B cell (primary cell): ENCODE data around the gene CUL4B. TPM values are rescaled to one million over a fixed set of nuclear protein-coding genes. Genes with fewer than 3 reads are reported as not detected.
A peak's percentile ranks its signal among the peaks of the same experiment; 100 is the strongest.

Experiments used
- ATAC-seq: fragments of 200-7000 bp; cut with Tn5 transposase; one replicate; pipeline ENCODE4 v1.10.0; 2021; ENCODE audit warnings: low read depth, mild to moderate bottlenecking, moderate number of reproducible peaks, moderate library complexity
- CTCF ChIA-PET: fragments of 350-600 bp; sonication (Branson Sonifier 250); formaldehyde crosslinking; loops from one replicate; lab custom pipeline; 2021; ENCODE audit warnings: antibody characterized with exemption, inconsistent platforms; lab: Charles Lee
- POLR2A ChIA-PET: fragments of 350-600 bp; sonication (Branson Sonifier 250); formaldehyde crosslinking; loops from one replicate; lab custom pipeline; 2021; ENCODE audit warnings: antibody characterized with exemption; lab: Charles Lee
- DNase-seq: peaks from one replicate; pipeline ENCODE4 v3.0.0; 2013
- H2AFZ ChIP-seq: 2 replicates; pipeline ENCODE4 v1.6.1; 2012; ENCODE audit warnings: mild to moderate bottlenecking, low read depth, low read length; ENCODE audit not compliant: insufficient read depth, poor library complexity, severe bottlenecking
- H3K27ac ChIP-seq, 2 donors: 1 replicate in 1 of 2; 2 replicates in 1 of 2; pipeline ENCODE4 v1.5.1; 2012 to 2013; ENCODE audit warnings: low read length in 2 of 2, mild to moderate bottlenecking in 2 of 2, moderate library complexity in 1 of 2
- H3K27me3 ChIP-seq, 4 experiments: fragments of 200-600 bp in 1 of 4; sonication (generic) in 1 of 4; replicated peaks in 1 of 4; 1 replicate in 2 of 4; 2 replicates in 2 of 4; pipeline versions ENCODE4 v1.6.1 to v1.7.0; 2013 to 2016; ENCODE audit warnings: low read length in 3 of 4, mild to moderate bottlenecking in 2 of 4, mixed read lengths in 1 of 4, moderate library complexity in 1 of 4; ENCODE audit not compliant: insufficient read depth in 4 of 4, control insufficient read depth in 3 of 4; ENCODE audit errors: control extremely low read depth in 1 of 4
- H3K36me3 ChIP-seq, 2 experiments: replicated peaks in 1 of 2; 1 replicate in 1 of 2; 2 replicates in 1 of 2; pipeline versions ENCODE4 v1.6.1 to v1.7.1; 2013; ENCODE audit warnings: low read length in 1 of 2; ENCODE audit not compliant: insufficient read depth in 2 of 2, control insufficient read depth in 1 of 2; ENCODE audit errors: control extremely low read depth in 1 of 2, extremely low read depth in 1 of 2
- H3K4me1 ChIP-seq, 2 donors: fragments of 200-600 bp in 1 of 2; sonication (generic) in 1 of 2; 1 replicate in 1 of 2; 2 replicates in 1 of 2; pipeline versions ENCODE4 v1.5.1 to v1.6.1; 2013 to 2017; ENCODE audit warnings: low read length in 2 of 2; ENCODE audit not compliant: control insufficient read depth in 2 of 2, insufficient read depth in 2 of 2
- H3K4me2 ChIP-seq: replicated peaks from 2 replicates; pipeline ENCODE3; 2012; ENCODE audit warnings: mild to moderate bottlenecking, low read depth, low read length; ENCODE audit not compliant: poor library complexity, severe bottlenecking
- H3K4me3 ChIP-seq, 5 experiments: fragments of 200-600 bp in 1 of 5; sonication (generic) in 1 of 5; 1 replicate in 3 of 5; 2 replicates in 2 of 5; pipeline versions ENCODE4 v1.5.1 to v1.7.0; 2011 to 2016; ENCODE audit warnings: low read length in 4 of 5, mild to moderate bottlenecking in 4 of 5, low read depth in 2 of 5, control low read depth in 1 of 5, moderate library complexity in 1 of 5; ENCODE audit not compliant: insufficient read depth in 1 of 5; ENCODE audit errors: control extremely low read depth in 1 of 5, extremely low read depth in 1 of 5
- H3K79me2 ChIP-seq: fragments of 200-600 bp; sonication (generic); one replicate; pipeline ENCODE4 v1.6.0; 2016; ENCODE audit warnings: low read length; ENCODE audit not compliant: control insufficient read depth, insufficient read depth
- H3K9ac ChIP-seq: fragments of 200-600 bp; sonication (generic); 2 replicates; pipeline ENCODE4 v1.6.1; 2017; ENCODE audit warnings: mild to moderate bottlenecking, low read length, moderate library complexity
- H3K9me3 ChIP-seq, 3 donors: one replicate each; pipeline versions ENCODE4 v1.6.1 to v1.7.1; 2013; ENCODE audit warnings: low read length in 2 of 3; ENCODE audit not compliant: control insufficient read depth in 2 of 3, insufficient read depth in 1 of 3; ENCODE audit errors: control extremely low read depth in 1 of 3
- H4K20me1 ChIP-seq: 2 replicates; pipeline ENCODE4 v1.6.0; 2012; ENCODE audit warnings: mild to moderate bottlenecking, low read length; ENCODE audit not compliant: insufficient read depth, control insufficient read depth, poor library complexity, severe bottlenecking
- H3K27ac Mint-ChIP-seq: one replicate; pipeline ENCODE4 v1.8.0; 2021; ENCODE audit warnings: mixed read lengths
- H3K27me3 Mint-ChIP-seq: one replicate; pipeline ENCODE4 v1.8.0; 2021; ENCODE audit warnings: mixed read lengths
- H3K4me1 Mint-ChIP-seq: one replicate; pipeline ENCODE4 v1.8.0; 2021; ENCODE audit warnings: mixed read lengths
- H3K4me3 Mint-ChIP-seq: one replicate; pipeline ENCODE4 v1.8.0; 2021; ENCODE audit warnings: mixed read lengths
- H3K9me3 Mint-ChIP-seq: one replicate; pipeline ENCODE4 v1.8.0; 2022; ENCODE audit warnings: mixed read lengths; ENCODE audit not compliant: insufficient read depth
- CTCF ChIP-seq: fragments of 200-600 bp; IDR thresholded peaks from one replicate; pipeline ENCODE4 v1.8.0; 2022; ENCODE audit warnings: antibody characterized with exemption, mild to moderate bottlenecking
- EZH2 ChIP-seq: IDR thresholded peaks from 2 replicates; pipeline ENCODE4 v1.6.1; 2012; ENCODE audit warnings: borderline replicate concordance, low read depth, mild to moderate bottlenecking, moderate library complexity, low read length; ENCODE audit not compliant: insufficient read depth, poor library complexity, severe bottlenecking
- WGBS: methylation state at CpG from one replicate; pipeline ENCODE4 v1.1.5; 2013; ENCODE audit warnings: missing lambda C conversion rate; ENCODE audit not compliant: insufficient coverage; 5-methylcytosine and 5-hydroxymethylcytosine counted together
- intact Hi-C: fragments of 100-400 bp; cut with micrococcal nuclease; formaldehyde crosslinking; loops from one replicate; pipeline ENCODE4 v1.10.0; 2022
- polyA plus RNA-seq: library from polyadenylated mRNA; depleted of rRNA; stranded (reverse); fragments of >200 nt; gene quantifications from 2 replicates; pipeline ENCODE4 v1.2.3, GENCODE V29; 2012
- total RNA-seq, 2 donors: library from RNA; stranded (reverse); fragments of 120-200 nt in 1 of 2; gene quantifications; 1 replicate in 1 of 2; 2 replicates in 1 of 2; pipeline versions ENCODE4 v1.2.3 to v1.2.4, GENCODE V29; 2013 to 2022

CUL4B gene
- total and polyA plus RNA-seq, 2 donors (not counting 1 experiment from before 2014, with no cell fraction given) = 13.6 to 56.1 TPM

DNA sequence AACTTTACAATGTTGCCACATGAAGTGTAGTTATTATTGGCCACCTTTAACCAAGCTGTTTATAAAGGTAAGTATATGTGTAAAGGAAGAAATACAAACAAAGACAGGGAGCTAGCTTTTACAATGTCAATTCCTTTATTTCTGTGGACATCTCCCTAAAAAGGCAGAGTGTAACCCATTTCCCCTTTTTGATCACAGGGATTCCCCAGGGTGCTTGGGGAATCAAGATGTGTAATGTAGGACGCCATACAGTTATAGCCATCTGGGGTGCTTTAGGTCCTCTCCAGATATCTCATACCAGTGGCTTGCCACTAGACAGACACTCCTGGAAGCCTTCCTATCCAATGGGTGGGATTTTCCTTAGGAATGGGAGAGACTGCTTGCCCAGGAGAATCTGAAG, 4.2 kb upstream of the CUL4B start:
- Histone ChIP-seq H3K27me3 (no peaks in the 10 kb centered on the region), H3K9me3 (no peaks in the 10 kb centered on the region), H3K9ac (no peak overlapping the region), H2AFZ (no peak overlapping the region), H4K20me1 (no peaks in the 10 kb centered on the region), H3K4me1 (peaks cover 8 to 9% of the 10 kb centered on the region in 2 donors), H3K27ac (no peak overlapping the region), H3K36me3 (no peaks in the 10 kb centered on the region), H3K79me2 (no peaks in the 10 kb centered on the region), H3K4me2 (no peak overlapping the region), H3K4me3 (no peak overlapping the region)
- DNase-seq (peak; percentile 3), ATAC-seq (no peak)
- TF ChIP-seq CTCF (no peak), EZH2 (no peak)
- H3K4me3 Mint-ChIP-seq = no peak overlapping the region
- intact Hi-C loops = loop anchor here (5.0 kb wide), 1 partner anchor 68 kb away; no protein-coding TSS in a partner anchor
- no peaks in the 10 kb centered on the region for H3K9me3 Mint-ChIP-seq
- H3K27me3 Mint-ChIP-seq = no peaks in the 10 kb centered on the region
- H3K27ac Mint-ChIP-seq = no peak overlapping the region
- H3K4me1 Mint-ChIP-seq = peaks cover 14% of the 10 kb centered on the region
- WGBS = no CpG with 5 or more reads among the region's 1 CpG
- ChIA-PET POLR2A (no interaction called here), CTCF (no interaction called here)

- ChIA-PET POLR2A (no interaction called here), CTCF (interaction anchor here (3.4 kb wide), 1 partner anchor 42 kb away, joined by 14 read pairs; the partner anchor contains the start of gene MCTS1)
- Histone ChIP-seq H3K9me3 (no peaks in the 10 kb centered on the region), H3K4me2 (no peak overlapping the region), H4K20me1 (no peaks in the 10 kb centered on the region), H3K36me3 (peaks cover 0 to 3% of the 10 kb centered on the region in 2 experiments), H3K9ac (no peak overlapping the region), H2AFZ (no peak overlapping the region), H3K27ac (peak overlapping the region in 1 of 2 donors; percentile 96), H3K27me3 (no peaks in the 10 kb centered on the region), H3K4me1 (peaks cover 9 to 21% of the 10 kb centered on the region in 2 donors), H3K79me2 (peaks cover 23% of the 10 kb centered on the region), H3K4me3 (no peak overlapping the region)
- H3K27ac Mint-ChIP-seq = peak overlapping the region; percentile 97
- intact Hi-C loops = loop anchor here (5.0 kb wide), 1 partner anchor 65 kb away; no protein-coding TSS in a partner anchor
- no peaks in the 10 kb centered on the region for H3K27me3 Mint-ChIP-seq
- 100% methylated on average over 1 of the region's 2 CpGs for WGBS
- H3K9me3 Mint-ChIP-seq = no peaks in the 10 kb centered on the region
- ATAC-seq (no peak), DNase-seq (peak; percentile 1)
- H3K4me1 Mint-ChIP-seq = peaks cover 30% of the 10 kb centered on the region
- H3K4me3 Mint-ChIP-seq = peak overlapping the region; percentile 66
- TF ChIP-seq EZH2 (no peak), CTCF (no peak)
These were observed 1.8 kb upstream of the CUL4B start for GRCh38 chrX:120562569-120562926.
